SK-N-SH treated with all-trans-retinoic acid at 6 μM for 48 hours (cell line): ENCODE results near the gene AKAP6.

ENCODE experiments used
- ARNTL ChIP-seq: fragments of 450-650 bp; formaldehyde crosslinking; IDR thresholded peaks from 2 replicates; pipeline ENCODE4 v1.5.0; 2020; ENCODE audit warnings: low read depth, mild to moderate bottlenecking, moderate library complexity, borderline replicate concordance
- CSDC2 ChIP-seq: fragments of 250-450 bp; sonication (Bioruptor Pico); IDR thresholded peaks from 2 replicates; pipeline ENCODE4 v1.5.0; 2020; ENCODE audit warnings: mild to moderate bottlenecking, moderate library complexity
- ESRRG ChIP-seq: fragments of 250-450 bp; sonication (Bioruptor Pico); IDR thresholded peaks from 2 replicates; pipeline ENCODE4 v1.6.1; 2021; ENCODE audit warnings: mild to moderate bottlenecking
- ISL1 ChIP-seq: fragments of 250-450 bp; sonication (Bioruptor Pico); IDR thresholded peaks from 2 replicates; pipeline ENCODE4 v2.1.2; 2022; ENCODE audit warnings: mild to moderate bottlenecking, moderate library complexity
- OSR1 ChIP-seq: fragments of 250-450 bp; sonication (Bioruptor Pico); IDR thresholded peaks from 2 replicates; pipeline ENCODE4 v1.8.0; 2022; ENCODE audit warnings: moderate library complexity, mild to moderate bottlenecking, inconsistent platforms
- RARB ChIP-seq: fragments of 250-450 bp; sonication (Bioruptor Pico); IDR thresholded peaks from 2 replicates; pipeline ENCODE4 v1.8.0; 2021; ENCODE audit warnings: mild to moderate bottlenecking, moderate library complexity
- TCF4 ChIP-seq: fragments of 250-450 bp; sonication (Bioruptor Pico); IDR thresholded peaks from 2 replicates; pipeline ENCODE4 v1.8.0; 2021; ENCODE audit warnings: mild to moderate bottlenecking, moderate library complexity, borderline replicate concordance
- ZFP3 ChIP-seq: fragments of 250-450 bp; sonication (Bioruptor Pico); IDR thresholded peaks from 2 replicates; pipeline ENCODE4 v1.5.0; 2020; ENCODE audit warnings: mild to moderate bottlenecking, moderate library complexity
- ZFP30 ChIP-seq: fragments of 450-650 bp; formaldehyde crosslinking; IDR thresholded peaks from 2 replicates; pipeline ENCODE4 v1.5.0; 2022; ENCODE audit warnings: mild to moderate bottlenecking, moderate library complexity
- ZNF8 ChIP-seq: fragments of 450-650 bp; formaldehyde crosslinking; IDR thresholded peaks from 2 replicates; pipeline ENCODE4 v1.5.0; 2020; ENCODE audit warnings: mild to moderate bottlenecking, moderate library complexity
- TF ChIP-seq, protein P1 (sequence below): fragments of 250-450 bp; sonication (Bioruptor Pico); IDR thresholded peaks from 2 replicates; pipeline ENCODE4 v1.8.0; 2021; ENCODE audit warnings: low read depth, mild to moderate bottlenecking, moderate library complexity, borderline replicate concordance
- TF ChIP-seq, protein P2 (sequence below): fragments of 250-450 bp; sonication (Bioruptor Pico); IDR thresholded peaks from 2 replicates; pipeline ENCODE4 v1.8.0; 2020; ENCODE audit warnings: mild to moderate bottlenecking, moderate library complexity, borderline replicate concordance

DNA sequence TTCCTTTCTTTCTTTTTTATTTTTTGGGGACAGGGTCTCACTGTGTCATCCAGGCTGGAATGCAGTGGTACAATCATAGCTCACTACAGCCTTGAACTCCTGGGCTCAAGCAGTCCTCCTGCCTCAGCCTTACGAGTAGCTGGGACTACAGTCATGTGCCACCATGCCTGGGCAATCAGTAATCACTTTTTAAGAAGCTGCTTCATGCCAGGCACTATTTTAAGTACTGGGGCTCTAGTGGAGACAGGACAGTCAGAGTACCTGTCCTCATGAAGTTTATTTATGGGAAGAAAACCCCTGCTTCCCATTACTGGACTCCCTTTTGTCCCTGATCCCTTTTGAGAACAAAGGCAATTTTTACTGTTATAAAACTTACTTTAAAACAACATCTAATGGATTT is 485.6 kb downstream of the AKAP6 start:
- TF ChIP-seq RARB (CRISPR knock-in tag) (no peak), ARNTL (CRISPR knock-in tag) (no peak), ESRRG (CRISPR knock-in tag) (no peak), ZFP3 (CRISPR knock-in tag) (no peak), TCF4 (CRISPR knock-in tag) (no peak), CSDC2 (CRISPR knock-in tag) (no peak), ISL1 (CRISPR knock-in tag) (no peak), ZFP30 (CRISPR knock-in tag) (no peak), ZNF8 (CRISPR knock-in tag) (no peak), OSR1 (CRISPR knock-in tag) (no peak)
- TF ChIP-seq, protein P1, sequence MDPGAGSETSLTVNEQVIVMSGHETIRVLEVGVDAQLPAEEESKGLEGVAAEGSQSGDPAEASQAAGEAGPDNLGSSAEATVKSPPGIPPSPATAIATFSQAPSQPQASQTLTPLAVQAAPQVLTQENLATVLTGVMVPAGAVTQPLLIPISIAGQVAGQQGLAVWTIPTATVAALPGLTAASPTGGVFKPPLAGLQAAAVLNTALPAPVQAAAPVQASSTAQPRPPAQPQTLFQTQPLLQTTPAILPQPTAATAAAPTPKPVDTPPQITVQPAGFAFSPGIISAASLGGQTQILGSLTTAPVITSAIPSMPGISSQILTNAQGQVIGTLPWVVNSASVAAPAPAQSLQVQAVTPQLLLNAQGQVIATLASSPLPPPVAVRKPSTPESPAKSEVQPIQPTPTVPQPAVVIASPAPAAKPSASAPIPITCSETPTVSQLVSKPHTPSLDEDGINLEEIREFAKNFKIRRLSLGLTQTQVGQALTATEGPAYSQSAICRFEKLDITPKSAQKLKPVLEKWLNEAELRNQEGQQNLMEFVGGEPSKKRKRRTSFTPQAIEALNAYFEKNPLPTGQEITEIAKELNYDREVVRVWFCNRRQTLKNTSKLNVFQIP (CRISPR knock-in tag) = no peak
- TF ChIP-seq, protein P2, sequence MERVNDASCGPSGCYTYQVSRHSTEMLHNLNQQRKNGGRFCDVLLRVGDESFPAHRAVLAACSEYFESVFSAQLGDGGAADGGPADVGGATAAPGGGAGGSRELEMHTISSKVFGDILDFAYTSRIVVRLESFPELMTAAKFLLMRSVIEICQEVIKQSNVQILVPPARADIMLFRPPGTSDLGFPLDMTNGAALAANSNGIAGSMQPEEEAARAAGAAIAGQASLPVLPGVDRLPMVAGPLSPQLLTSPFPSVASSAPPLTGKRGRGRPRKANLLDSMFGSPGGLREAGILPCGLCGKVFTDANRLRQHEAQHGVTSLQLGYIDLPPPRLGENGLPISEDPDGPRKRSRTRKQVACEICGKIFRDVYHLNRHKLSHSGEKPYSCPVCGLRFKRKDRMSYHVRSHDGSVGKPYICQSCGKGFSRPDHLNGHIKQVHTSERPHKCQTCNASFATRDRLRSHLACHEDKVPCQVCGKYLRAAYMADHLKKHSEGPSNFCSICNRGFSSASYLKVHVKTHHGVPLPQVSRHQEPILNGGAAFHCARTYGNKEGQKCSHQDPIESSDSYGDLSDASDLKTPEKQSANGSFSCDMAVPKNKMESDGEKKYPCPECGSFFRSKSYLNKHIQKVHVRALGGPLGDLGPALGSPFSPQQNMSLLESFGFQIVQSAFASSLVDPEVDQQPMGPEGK (CRISPR knock-in tag) = no peak
